ENCODE results near the gene KIRREL1.

The KIRREL1 gene

DNA sequence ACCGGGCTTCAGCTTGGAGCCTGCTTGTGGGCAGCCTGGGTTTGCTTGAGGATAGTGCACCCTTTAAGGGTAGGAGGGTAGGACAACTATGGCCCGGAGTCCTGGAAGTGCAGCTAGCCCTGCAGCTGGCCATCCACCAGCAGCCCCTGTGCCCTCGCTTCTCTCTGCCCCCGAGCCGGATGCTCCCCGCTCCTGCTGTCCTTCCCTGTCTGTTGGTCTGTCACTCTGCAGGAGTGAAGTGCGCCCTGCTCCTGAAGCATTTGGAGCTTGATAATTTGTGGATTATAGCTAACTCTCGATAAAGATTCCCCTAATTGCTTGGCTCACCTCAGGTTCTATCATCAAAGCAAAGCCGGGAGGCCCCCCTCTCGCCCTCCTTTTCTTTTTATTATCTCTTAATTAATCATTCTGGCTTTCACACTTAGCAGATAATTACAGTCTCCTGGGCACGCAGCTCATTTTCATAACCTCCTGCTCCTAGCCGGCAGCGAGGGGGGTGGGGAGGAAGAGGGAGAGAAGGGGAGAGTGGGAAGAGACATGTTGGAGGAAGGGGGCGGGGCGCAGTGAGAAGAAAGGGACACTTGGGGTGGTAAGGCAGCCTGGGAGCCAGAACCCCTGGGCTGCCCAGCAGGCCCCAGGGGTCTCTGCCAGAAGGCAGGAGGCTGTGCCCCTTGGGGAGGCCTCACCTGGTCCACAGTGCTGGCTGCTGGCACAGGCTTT is 14.4 kb downstream of the KIRREL1 start:
- no peak for DNase-seq (ENCODE audit: low read depth)

GRCh38 chr1:158008630-158009029 is 15.2 kb downstream of the KIRREL1 start:
- DNase-seq (ENCODE audit: low read depth) = no peak

GRCh38 chr1:158011714-158012113 is 18.3 kb downstream of the KIRREL1 start:
- no peak for DNase-seq (ENCODE audit: low read depth)

DNA sequence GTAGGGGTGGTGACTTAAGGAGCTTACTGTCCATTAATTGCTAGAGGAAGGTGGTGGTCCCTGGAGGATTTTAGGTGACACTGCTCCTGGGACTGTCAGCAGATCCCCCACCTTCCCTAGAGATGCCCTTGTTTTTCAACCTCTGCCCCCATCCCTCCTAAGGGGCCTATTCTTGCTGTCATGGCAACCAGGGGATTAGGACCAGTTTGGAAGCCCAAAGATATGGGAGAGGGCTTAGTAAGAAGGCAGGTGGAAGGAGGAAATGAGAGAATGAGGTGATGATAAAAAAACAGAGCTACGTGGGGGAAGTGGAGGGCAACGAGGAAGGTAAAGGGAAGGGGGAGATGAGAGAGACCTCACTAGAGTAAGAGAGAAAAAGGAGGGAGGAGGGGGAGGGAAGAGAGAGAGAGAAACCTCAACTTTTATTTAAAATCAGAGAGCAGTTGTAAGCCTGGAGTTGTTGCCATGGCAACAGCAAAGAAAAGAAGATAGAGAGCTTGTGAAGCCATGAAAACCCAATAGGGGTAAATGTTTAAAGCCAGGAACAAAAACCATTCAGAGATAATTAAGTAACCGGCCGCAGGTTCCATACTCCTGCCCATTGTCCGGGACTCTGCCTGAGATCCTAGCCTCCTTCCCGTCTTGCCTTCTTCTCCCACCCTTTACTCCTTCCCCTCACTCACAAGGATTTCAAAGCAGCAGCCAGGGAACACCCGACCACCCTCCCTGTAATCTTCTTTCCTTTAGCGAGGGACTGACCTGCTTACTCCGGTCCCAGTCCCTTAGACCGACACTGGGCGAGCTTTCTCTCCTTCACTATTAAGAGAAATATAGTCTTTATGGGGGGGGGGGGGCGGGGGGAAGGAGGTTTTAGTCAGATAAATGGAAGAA is 20.6 kb downstream of the KIRREL1 start:
- DNase-seq (ENCODE audit: low read depth) = no peak

- no peak for DNase-seq (ENCODE audit: low read depth)
These were observed 21.4 kb downstream of the KIRREL1 start for GRCh38 chr1:158014731-158015320.

GRCh38 chr1:158016651-158017335 is 23.3 kb downstream of the KIRREL1 start:
- no peak for DNase-seq (ENCODE audit: low read depth)

DNA sequence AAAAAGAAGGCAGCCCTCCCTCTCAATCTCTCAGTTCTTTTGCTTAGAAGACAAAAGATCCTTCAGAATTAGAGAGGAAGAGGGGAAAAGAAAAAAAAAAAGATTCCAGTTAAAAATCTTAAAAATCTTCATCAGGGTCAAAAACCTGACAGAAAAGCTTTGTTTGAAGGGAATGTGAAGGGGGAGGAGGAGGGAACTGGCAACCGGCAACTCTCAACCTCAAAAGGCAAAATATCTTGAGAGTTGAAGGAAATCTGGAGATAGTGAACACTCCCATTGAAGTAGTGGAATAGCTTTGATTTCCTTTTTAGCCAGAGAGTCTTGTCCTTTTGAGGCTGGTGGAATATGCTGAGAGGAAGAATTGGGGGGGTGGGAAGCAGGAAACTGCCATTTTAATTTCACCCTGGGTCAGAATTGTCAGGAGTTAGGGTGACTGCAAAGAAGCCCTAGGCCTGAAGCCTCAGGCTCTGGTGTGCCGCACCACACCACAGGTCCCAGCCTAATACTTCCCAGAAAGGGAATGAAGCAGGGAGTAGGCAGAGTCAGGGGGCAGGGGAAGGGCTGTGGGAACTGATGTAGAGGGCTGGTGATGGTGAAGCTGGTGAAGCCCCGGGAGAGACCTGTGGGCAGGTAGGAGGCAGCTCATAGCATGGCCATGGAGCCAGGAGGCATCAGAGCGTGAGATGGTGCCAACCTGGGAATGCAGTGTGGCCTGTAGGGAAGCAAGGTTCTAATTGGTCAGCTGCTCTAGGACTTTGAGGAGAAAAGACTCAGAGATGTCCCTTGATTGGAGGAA is 24.6 kb downstream of the KIRREL1 start:
- no peak for DNase-seq (ENCODE audit: low read depth)

- DNase-seq (ENCODE audit: low read depth) = no peak
These were observed 25.9 kb downstream of the KIRREL1 start for GRCh38 chr1:158019171-158019868.

GRCh38 chr1:158020259-158020885 is 26.9 kb downstream of the KIRREL1 start:
- no peak for DNase-seq (ENCODE audit: low read depth)

- DNase-seq (ENCODE audit: low read depth) = no peak
These were observed 27.6 kb downstream of the KIRREL1 start for GRCh38 chr1:158020886-158021620.

GRCh38 chr1:158021721-158022120 is 28.3 kb downstream of the KIRREL1 start:
- no peak for DNase-seq (ENCODE audit: low read depth)

GRCh38 chr1:158022554-158023312 is 29.3 kb downstream of the KIRREL1 start:
- no peak for DNase-seq (ENCODE audit: low read depth)

- no peak for DNase-seq (ENCODE audit: low read depth)
These were observed 31.3 kb downstream of the KIRREL1 start for GRCh38 chr1:158024737-158025136.

GRCh38 chr1:158025576-158026230 is 32.3 kb downstream of the KIRREL1 start:
- DNase-seq (ENCODE audit: low read depth) = no peak

DNA sequence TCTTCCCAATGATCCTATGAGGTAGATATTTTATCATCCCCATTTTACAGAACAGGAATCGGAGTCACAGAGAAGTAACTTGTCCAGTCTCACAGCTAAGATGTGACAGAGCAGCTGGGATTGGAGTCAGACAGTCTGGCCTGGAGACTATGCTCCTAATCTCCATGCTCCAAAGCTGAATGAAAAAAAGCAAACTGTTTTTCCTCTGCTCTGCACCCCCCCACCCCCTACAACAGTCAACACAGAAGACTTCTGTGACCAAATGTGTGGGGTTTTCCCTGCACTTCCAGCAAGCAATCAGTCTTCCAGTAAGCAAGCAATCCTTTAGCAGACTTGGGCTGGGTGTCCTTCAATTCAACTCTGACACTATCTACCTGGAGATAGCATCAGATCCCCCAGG is 33.2 kb downstream of the KIRREL1 start:
- no peak for DNase-seq (ENCODE audit: low read depth)

DNA sequence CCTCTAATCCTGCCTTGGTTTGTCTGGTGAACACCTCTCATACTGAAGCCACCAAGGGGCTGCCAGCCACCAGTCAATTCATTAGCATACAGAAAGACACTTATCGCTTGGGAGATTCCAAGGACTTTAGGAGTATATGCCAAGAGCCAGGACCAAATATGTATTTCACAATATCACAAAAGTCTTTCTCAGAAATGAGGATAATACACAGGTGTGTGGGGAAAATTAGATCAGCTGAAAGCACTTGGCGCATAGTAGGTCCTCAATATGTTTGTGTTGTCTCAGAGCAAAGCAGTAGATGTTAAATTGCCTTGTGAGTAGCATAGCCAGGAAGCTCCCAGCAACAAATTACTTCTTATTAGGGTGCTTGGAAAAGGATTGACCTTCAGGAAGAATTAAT is 34.1 kb downstream of the KIRREL1 start:
- no peak for DNase-seq (ENCODE audit: low read depth)

DNA sequence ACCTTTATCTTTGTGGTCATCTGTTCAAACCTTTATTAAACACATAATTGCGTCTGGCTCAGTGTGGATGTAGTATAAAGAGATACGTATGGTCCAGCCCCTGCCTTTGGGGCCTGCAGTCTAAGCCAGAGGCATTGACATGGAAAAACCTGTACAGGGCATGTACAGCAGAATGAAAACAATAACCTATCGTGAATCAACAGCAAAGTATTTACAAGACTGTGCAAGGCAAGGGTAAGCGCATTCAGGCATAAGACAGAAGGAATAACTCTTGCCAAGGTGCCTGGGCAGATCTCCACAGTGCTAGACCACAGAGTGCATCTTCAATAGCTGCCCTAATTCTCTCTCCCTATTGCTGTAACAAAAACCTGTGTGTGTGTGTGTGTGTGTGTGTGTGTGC is 35.5 kb downstream of the KIRREL1 start:
- no peak for DNase-seq (ENCODE audit: low read depth)

DNA sequence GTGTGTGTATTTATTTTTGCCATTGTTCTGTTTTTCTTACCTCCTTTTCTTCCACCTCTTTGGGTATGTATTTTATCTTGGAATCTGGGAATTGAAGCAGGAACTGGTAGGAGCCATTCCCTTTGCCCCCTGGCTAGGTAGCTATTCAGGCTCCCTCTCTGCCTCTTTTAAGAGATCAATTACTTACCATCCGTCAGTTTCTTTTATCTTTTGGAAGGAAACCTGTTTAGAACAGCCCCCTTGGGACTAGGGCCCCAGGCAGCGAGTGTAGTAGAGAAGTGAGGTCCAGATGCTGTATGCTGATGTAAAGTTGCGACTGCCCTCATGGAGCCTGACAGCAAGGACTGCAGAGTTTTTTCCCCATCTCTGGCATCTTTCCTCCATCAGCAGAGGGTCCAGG is 41.6 kb downstream of the KIRREL1 start:
- no peak for DNase-seq (ENCODE audit: low read depth)
